Neural progenitor cell (in vitro differentiated cells): ENCODE results near the gene DNAJB14.

ENCODE experiments used
- CTCF ChIP-seq: fragments of 200-600 bp; sonication (generic); IDR thresholded peaks from 2 replicates; pipeline ENCODE4 v1.5.1; 2017; ENCODE audit warnings: antibody characterized with exemption, mild to moderate bottlenecking
- EZH2 ChIP-seq: fragments of 200-600 bp; sonication (generic); IDR thresholded peaks from 2 replicates; pipeline ENCODE4 v1.6.1; 2017; ENCODE audit warnings: antibody characterized with exemption, mild to moderate bottlenecking, moderate library complexity
- EZH2phosphoT487 ChIP-seq: fragments of 200-600 bp; sonication (generic); IDR thresholded peaks from 2 replicates; pipeline ENCODE4 v1.6.1; 2017; ENCODE audit warnings: antibody characterized with exemption

- no peak for TF ChIP-seq EZH2
- no peak for TF ChIP-seq CTCF
- TF ChIP-seq EZH2phosphoT487 = no peak
These were observed 27.8 kb downstream of the DNAJB14 start for GRCh38 chr4:99918656-99919055.
